Tibial artery (tissue), 4 donors: ENCODE data around the gene RTP5.

Source experiments
- DNase-seq, 2 donors: peaks; one replicate each; pipeline ENCODE4 v3.0.0-alpha.2; 2019
- H3K27ac ChIP-seq, 2 donors: fragments of 200-600 bp; sonication (generic) in 1 of 2; 1 replicate in 1 of 2; 2 replicates in 1 of 2; pipeline ENCODE4 v1.5.1; 2018 to 2019; ENCODE audit warnings: mild to moderate bottlenecking in 1 of 2
- H3K27me3 ChIP-seq, 2 donors: fragments of 200-600 bp; sonication (generic) in 1 of 2; one replicate each; pipeline versions ENCODE4 v1.5.1 to v1.6.0; 2016 to 2019
- H3K36me3 ChIP-seq, 3 donors: fragments of 200-600 bp; sonication (generic) in 2 of 3; one replicate each; pipeline ENCODE4 v1.5.1; 2016 to 2019; ENCODE audit warnings: mild to moderate bottlenecking in 2 of 3
- H3K4me1 ChIP-seq, 4 donors: fragments of 200-600 bp; sonication (generic) in 2 of 4; 1 replicate in 3 of 4; 2 replicates in 1 of 4; pipeline ENCODE4 v1.5.1; 2016 to 2019
- H3K4me3 ChIP-seq, 2 donors: fragments of 200-600 bp; sonication (generic) in 1 of 2; 1 replicate in 1 of 2; 2 replicates in 1 of 2; pipeline ENCODE4 v1.5.1; 2018 to 2019; ENCODE audit warnings: mild to moderate bottlenecking in 2 of 2
- H3K9me3 ChIP-seq, 3 donors: fragments of 200-600 bp; sonication (generic) in 1 of 3; one replicate each; pipeline ENCODE4 v1.5.1; 2016 to 2019
- CTCF ChIP-seq, 2 experiments: fragments of 200-600 bp in 1 of 2; fragments of 450-650 bp in 1 of 2; IDR thresholded peaks; one replicate each; pipeline ENCODE4 v1.5.1; 2017 to 2019; ENCODE audit warnings: antibody characterized with exemption in 2 of 2, mild to moderate bottlenecking in 1 of 2, moderate library complexity in 1 of 2
- intact Hi-C: fragments of 100-400 bp; cut with DNase I; formaldehyde crosslinking; loops from one replicate; pipeline ENCODE4 v1.15.0; 2023; ENCODE audit warnings: low total_unique reads

The RTP5 gene

DNA sequence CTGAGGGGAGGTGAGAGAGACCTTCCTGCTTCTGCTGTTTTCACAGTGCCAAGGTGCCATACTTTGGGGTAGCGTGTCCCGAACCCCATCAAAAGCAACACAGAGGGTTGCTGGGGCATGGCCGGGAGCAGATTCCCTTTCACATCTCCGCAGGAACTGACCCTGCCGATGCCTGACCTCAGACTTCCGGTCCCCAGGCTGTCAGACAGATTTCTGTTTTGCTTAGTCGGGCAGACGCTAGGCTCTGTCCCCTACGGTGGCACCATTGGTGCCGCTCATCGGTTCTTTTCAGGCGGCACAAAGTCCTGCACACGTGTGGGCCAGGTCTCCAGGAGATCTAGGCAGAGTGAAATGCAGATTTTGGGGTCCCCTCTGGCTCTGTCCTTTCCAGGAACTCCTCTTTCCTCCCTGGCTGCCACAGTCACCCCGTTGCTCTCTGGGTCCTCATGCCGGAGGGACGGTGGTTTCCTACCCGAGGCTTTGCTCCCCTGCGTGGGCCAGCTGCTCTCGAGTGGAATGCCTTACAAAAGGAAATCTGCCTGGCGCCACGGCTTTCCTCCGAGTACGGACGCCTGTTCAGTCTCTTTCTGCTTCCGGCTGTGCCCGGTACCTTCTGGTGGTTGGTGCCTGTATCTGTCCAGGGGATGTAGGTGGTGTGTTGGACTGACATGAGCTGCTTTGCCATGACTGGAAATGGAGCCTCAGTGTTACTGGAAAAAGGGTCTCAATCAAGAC lies 39.3 kb downstream of the RTP5 start:
- TF ChIP-seq CTCF (IDR thresholded peaks at IDR 0.05) = no peak
- H3K27ac ChIP-seq = no peak overlapping the region
- no peaks in the 10 kb centered on the region for H3K27me3 ChIP-seq
- peaks cover 0 to 5% (median 0%) of the 10 kb centered on the region in 3 donors for H3K36me3 ChIP-seq
- intact Hi-C loops = no loop called here
- DNase-seq = no peak
- H3K4me3 ChIP-seq = no peak overlapping the region
- peaks cover 0 to 18% (median 0%) of the 10 kb centered on the region in 3 donors for H3K9me3 ChIP-seq
- no peaks in the 10 kb centered on the region for H3K4me1 ChIP-seq

GRCh38 chr2:241909769-241910168 lies 40.2 kb downstream of the RTP5 start:
- Histone ChIP-seq H3K4me1 (no peaks in the 10 kb centered on the region), H3K36me3 (peaks cover 0 to 5% (median 0%) of the 10 kb centered on the region in 3 donors), H3K9me3 (peaks cover 0 to 25% (median 5%) of the 10 kb centered on the region in 3 donors), H3K27me3 (no peaks in the 10 kb centered on the region), H3K4me3 (no peak overlapping the region), H3K27ac (no peak overlapping the region)
- TF ChIP-seq CTCF (IDR thresholded peaks at IDR 0.05) = no peak
- intact Hi-C loops = no loop called here
- no peak for DNase-seq

DNA sequence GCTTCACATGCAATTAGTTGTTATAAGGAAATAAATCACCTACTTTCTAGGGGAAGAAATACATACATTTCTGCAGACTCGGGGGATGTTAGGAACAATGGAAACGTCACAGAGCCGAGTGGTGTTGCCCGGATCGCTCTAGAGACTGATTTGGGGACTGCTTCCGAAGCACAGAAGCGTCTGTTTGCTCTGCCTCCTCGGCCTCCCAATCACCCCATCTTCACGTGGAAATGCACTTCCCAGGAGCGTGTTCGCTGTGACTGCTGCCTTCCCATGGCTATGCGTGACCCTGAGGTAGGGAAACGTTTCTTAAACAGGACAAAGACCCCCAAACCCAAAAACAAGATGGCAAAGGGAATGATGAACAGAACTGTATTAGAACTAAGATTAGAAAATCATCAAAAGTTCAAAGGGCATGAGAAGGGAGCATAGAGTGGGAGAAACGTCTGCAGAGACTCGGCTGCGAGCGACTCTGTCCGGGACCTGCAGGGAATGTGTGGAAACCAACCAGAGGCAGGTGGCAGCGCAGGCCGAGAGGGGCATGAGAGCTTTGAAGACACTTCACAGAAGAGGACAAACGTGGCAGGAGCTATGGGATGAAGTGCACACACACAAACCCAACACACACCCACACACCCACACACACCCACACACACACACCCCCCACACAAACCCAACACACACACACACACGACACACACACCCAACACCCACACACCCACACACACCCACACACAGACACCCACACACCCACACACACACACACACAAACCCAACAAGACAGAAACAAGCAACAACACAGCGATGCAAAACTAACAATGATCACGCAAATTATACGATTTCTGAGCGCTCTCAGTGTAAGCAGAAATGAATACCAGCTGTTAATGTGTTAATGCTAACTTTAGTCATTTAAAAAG lies 41.3 kb downstream of the RTP5 start:
- DNase-seq = no peak
- H3K36me3 ChIP-seq = peaks cover 0 to 5% (median 0%) of the 10 kb centered on the region in 3 donors
- no peaks in the 10 kb centered on the region for H3K4me1 ChIP-seq
- intact Hi-C loops = no loop called here
- no peaks in the 10 kb centered on the region for H3K27me3 ChIP-seq
- H3K9me3 ChIP-seq = peaks cover 0 to 26% (median 5%) of the 10 kb centered on the region in 3 donors
- no peak overlapping the region for H3K4me3 ChIP-seq
- H3K27ac ChIP-seq = no peak overlapping the region
- TF ChIP-seq CTCF (IDR thresholded peaks at IDR 0.05) = no peak

DNA sequence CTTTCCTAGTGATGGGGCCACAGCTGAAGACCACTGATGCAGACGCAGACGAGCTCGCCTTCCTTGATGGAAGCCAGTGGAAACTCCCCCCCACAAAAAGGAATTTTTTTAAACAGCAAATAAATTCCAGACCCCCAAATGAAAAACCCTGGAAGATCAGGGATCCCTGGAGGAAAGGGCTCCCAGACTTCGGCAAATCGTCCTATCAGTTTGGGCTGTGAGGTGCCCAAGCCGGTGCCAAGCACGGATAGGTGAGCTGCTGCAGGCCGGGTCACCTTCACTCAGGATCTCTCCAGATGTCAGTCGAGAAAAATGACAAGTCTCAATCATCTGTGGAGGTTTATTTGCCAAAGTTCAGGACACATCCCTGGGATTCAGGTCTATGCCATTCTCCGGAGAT lies 42.0 kb downstream of the RTP5 start:
- Histone ChIP-seq H3K4me1 (no peaks in the 10 kb centered on the region), H3K27me3 (no peaks in the 10 kb centered on the region), H3K36me3 (peaks cover 0 to 5% (median 0%) of the 10 kb centered on the region in 3 donors), H3K4me3 (no peak overlapping the region), H3K27ac (no peak overlapping the region), H3K9me3 (peaks cover 0 to 26% (median 5%) of the 10 kb centered on the region in 3 donors)
- intact Hi-C loops = no loop called here
- no peak for DNase-seq
- no peak for TF ChIP-seq CTCF (IDR thresholded peaks at IDR 0.05)

DNA sequence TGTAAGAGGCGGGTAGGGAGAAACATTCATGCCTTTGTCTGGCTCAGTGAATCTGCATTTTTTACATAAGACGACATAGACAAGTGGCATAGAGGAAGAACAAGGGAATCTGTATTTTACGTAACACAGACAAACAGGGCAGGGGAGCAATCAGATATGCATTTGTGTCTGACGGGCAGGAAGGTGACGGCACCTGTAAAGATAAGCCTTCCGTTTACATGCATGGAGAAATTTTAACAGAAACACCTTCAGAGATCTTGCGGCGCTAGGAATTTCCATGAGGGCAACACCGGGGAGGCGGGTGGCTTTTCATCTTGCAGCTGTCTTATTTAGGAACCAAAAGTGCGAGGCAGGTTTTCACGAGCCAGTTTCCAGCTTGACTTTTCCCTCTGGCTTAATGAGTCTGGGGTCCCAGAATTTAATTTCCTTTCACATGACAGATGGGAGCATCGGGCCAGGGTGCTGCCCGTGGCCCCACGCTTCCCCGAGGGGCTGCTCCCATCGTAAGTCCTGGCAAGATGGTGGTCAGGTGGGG lies 42.6 kb downstream of the RTP5 start:
- no peak overlapping the region for H3K27ac ChIP-seq
- H3K27me3 ChIP-seq = no peaks in the 10 kb centered on the region
- peaks cover 0 to 5% (median 0%) of the 10 kb centered on the region in 3 donors for H3K36me3 ChIP-seq
- TF ChIP-seq CTCF (IDR thresholded peaks at IDR 0.05) = no peak
- no peak overlapping the region for H3K4me3 ChIP-seq
- H3K9me3 ChIP-seq = peaks cover 0 to 26% (median 5%) of the 10 kb centered on the region in 3 donors
- intact Hi-C loops = no loop called here
- H3K4me1 ChIP-seq = no peaks in the 10 kb centered on the region
- no peak for DNase-seq
